Endodermal cell (in vitro differentiated cells): Measurements from ENCODE around the gene PLPP4. TPM values are rescaled to one million over a fixed set of nuclear protein-coding genes. Genes with fewer than 3 reads are reported as not detected.

Source experiments
- DNase-seq: peaks from one replicate; pipeline ENCODE4 v3.0.0-alpha.2; 2017
- H3K27ac ChIP-seq: 2 replicates; pipeline ENCODE4 v1.5.1; 2013; ENCODE audit warnings: mild to moderate bottlenecking, low read depth, low read length, moderate library complexity
- H3K27me3 ChIP-seq: 2 replicates; pipeline ENCODE4 v1.6.1; 2013; ENCODE audit warnings: mild to moderate bottlenecking, low read length, moderate library complexity; ENCODE audit not compliant: insufficient read depth, control insufficient read depth, poor library complexity, severe bottlenecking
- H3K36me3 ChIP-seq: 2 replicates; pipeline ENCODE4 v1.7.0; 2013; ENCODE audit warnings: mild to moderate bottlenecking, low read length, moderate library complexity; ENCODE audit not compliant: control insufficient read depth, insufficient read depth
- H3K4me1 ChIP-seq: one replicate; pipeline ENCODE4 v1.7.0; 2013; ENCODE audit warnings: low read length; ENCODE audit not compliant: control insufficient read depth, insufficient read depth
- H3K4me3 ChIP-seq: 2 replicates; pipeline ENCODE4 v1.5.1; 2013; ENCODE audit warnings: mild to moderate bottlenecking, low read length, moderate library complexity
- H3K9ac ChIP-seq: 2 replicates; pipeline ENCODE4 v1.6.1; 2013; ENCODE audit warnings: mild to moderate bottlenecking, low read length, moderate library complexity; ENCODE audit not compliant: poor library complexity, severe bottlenecking; ENCODE audit errors: extremely low read depth
- H3K9me3 ChIP-seq: 2 replicates; pipeline ENCODE4 v1.6.1; 2013; ENCODE audit warnings: mild to moderate bottlenecking, low read length, moderate library complexity; ENCODE audit not compliant: control insufficient read depth
- H3K27ac Mint-ChIP-seq: 2 replicates; pipeline ENCODE4 v1.8.0; 2020; ENCODE audit warnings: mixed read lengths
- H3K27me3 Mint-ChIP-seq: 2 replicates; pipeline ENCODE4 v1.8.0; 2021; ENCODE audit warnings: mild to moderate bottlenecking, mixed read lengths; ENCODE audit not compliant: insufficient read depth
- H3K36me3 Mint-ChIP-seq: 2 replicates; pipeline ENCODE4 v1.8.0; 2020; ENCODE audit warnings: low read depth, mixed read lengths
- H3K4me1 Mint-ChIP-seq: 2 replicates; pipeline ENCODE4 v1.8.0; 2020; ENCODE audit warnings: mixed read lengths
- H3K4me3 Mint-ChIP-seq: 2 replicates; pipeline ENCODE4 v1.8.0; 2020; ENCODE audit warnings: mild to moderate bottlenecking, moderate library complexity, mixed read lengths
- H3K9me3 Mint-ChIP-seq: 2 replicates; pipeline ENCODE4 v1.8.0; 2020; ENCODE audit warnings: mild to moderate bottlenecking, mixed read lengths
- WGBS, 2 experiments: methylation state at CpG; one replicate each; pipeline versions ENCODE4 v1.1.5 to v1.1.7; 2013; ENCODE audit warnings: missing lambda C conversion rate in 2 of 2, mixed read lengths in 1 of 2; ENCODE audit not compliant: insufficient coverage in 1 of 2, insufficient read length in 1 of 2; 5-methylcytosine and 5-hydroxymethylcytosine counted together
- total RNA-seq, 2 donors: library from RNA; stranded (reverse); fragmentation: NEBNext Ultra II Directional in 1 of 2; extraction: Animal tissue kit (Norgen Biotek cat#: 25700) in 1 of 2; gene quantifications; 2 replicates in 1 of 2; 3 replicates in 1 of 2; pipeline ENCODE4 v1.2.1, GENCODE V29; 2021
- TF ChIP-seq, protein P1 (sequence below): fragments of 200-600 bp; sonication (generic); conservative IDR thresholded peaks from 2 replicates; pipeline ENCODE4 v1.5.0; 2021; ENCODE audit warnings: antibody characterized with exemption, mild to moderate bottlenecking

Gene PLPP4
- total RNA-seq, 2 donors from 2014 or later, result 8.7 to 14.4 TPM

DNA sequence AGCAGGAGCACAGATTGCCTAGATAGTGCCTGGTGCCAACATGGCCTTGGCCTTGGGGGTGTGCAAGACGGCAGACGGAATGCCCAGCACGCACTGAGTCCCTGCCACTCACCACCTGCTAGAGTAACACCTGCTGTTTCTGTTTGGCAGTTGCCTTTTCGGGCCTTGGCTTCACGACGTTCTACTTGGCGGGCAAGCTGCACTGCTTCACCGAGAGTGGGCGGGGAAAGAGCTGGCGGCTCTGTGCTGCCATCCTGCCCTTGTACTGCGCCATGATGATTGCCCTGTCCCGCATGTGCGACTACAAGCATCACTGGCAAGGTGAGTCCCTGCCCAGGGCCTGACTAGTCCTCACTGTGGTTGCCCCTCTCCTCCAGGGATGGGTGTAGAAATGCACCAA is 118.0 kb downstream of the PLPP4 start:
- Histone ChIP-seq H3K9ac (no peak overlapping the region), H3K27me3 (no peaks in the 10 kb centered on the region), H3K4me3 (no peak overlapping the region), H3K27ac (no peak overlapping the region), H3K36me3 (no peaks in the 10 kb centered on the region), H3K4me1 (no peaks in the 10 kb centered on the region), H3K9me3 (no peaks in the 10 kb centered on the region)
- 90 to 94% methylated on average over 10 to 13 of the region's 13 CpGs for WGBS, 2 experiments
- TF ChIP-seq, protein P1, sequence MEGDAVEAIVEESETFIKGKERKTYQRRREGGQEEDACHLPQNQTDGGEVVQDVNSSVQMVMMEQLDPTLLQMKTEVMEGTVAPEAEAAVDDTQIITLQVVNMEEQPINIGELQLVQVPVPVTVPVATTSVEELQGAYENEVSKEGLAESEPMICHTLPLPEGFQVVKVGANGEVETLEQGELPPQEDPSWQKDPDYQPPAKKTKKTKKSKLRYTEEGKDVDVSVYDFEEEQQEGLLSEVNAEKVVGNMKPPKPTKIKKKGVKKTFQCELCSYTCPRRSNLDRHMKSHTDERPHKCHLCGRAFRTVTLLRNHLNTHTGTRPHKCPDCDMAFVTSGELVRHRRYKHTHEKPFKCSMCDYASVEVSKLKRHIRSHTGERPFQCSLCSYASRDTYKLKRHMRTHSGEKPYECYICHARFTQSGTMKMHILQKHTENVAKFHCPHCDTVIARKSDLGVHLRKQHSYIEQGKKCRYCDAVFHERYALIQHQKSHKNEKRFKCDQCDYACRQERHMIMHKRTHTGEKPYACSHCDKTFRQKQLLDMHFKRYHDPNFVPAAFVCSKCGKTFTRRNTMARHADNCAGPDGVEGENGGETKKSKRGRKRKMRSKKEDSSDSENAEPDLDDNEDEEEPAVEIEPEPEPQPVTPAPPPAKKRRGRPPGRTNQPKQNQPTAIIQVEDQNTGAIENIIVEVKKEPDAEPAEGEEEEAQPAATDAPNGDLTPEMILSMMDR, result no peak
- DNase-seq, result no peak
- Mint-ChIP-seq H3K36me3 (peaks cover 11% of the 10 kb centered on the region), H3K4me3 (no peak overlapping the region), H3K4me1 (no peaks in the 10 kb centered on the region), H3K27me3 (no peaks in the 10 kb centered on the region), H3K27ac (no peak overlapping the region), H3K9me3 (no peaks in the 10 kb centered on the region)

DNA sequence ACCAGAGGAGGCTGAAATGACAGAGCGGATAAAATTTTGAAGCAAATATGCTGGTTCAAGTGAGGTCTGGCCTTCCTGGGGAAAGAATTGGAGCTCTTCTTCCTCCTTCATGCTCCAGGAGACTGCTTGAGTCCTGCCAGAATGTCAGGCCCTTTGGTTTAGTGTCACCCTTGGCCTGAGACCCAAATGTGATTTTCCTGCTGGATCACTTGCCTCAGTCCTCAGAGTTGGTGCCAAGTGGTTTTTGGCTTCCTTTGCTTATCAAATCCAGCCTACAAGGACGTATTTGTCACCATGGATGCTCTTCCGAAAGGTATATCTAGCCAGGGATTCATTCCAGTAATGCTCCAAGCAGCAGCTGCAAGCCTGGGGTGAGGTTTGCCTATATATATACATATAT is 118.4 kb downstream of the PLPP4 start:
- Histone ChIP-seq H3K27ac (no peak overlapping the region), H3K9me3 (no peaks in the 10 kb centered on the region), H3K9ac (no peak overlapping the region), H3K4me3 (no peak overlapping the region), H3K36me3 (no peaks in the 10 kb centered on the region), H3K4me1 (no peaks in the 10 kb centered on the region), H3K27me3 (no peaks in the 10 kb centered on the region)
- Mint-ChIP-seq H3K9me3 (no peaks in the 10 kb centered on the region), H3K4me1 (peaks cover 3% of the 10 kb centered on the region), H3K27me3 (no peaks in the 10 kb centered on the region), H3K4me3 (no peak overlapping the region), H3K27ac (no peak overlapping the region), H3K36me3 (peaks cover 11% of the 10 kb centered on the region)
- 90 to 92% methylated on average over 2 to 3 of the region's 3 CpGs for WGBS, 2 experiments
- DNase-seq, result no peak
- TF ChIP-seq, protein P1, result no peak

DNA sequence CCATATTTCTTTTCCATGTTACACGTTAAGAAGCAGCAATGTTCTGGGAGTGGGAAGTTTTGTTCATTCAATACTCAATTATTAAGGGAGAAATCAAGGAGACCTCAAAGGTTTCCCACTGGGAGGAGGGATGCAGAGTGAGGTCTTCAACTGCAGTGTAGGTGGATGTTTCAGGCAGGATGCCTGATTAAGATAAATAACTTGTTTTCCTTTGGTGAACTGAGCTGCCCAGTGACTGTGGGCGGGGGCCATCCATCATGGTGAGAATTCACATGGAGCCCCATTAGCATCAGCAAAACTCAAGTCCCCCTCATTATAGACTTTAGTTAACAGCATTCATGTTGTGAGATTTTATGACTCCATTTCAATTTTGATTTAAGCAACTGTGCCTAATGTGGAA is 121.1 kb downstream of the PLPP4 start:
- Mint-ChIP-seq H3K4me1 (peaks cover 13% of the 10 kb centered on the region), H3K9me3 (no peaks in the 10 kb centered on the region), H3K27ac (no peak overlapping the region), H3K4me3 (no peak overlapping the region), H3K36me3 (peaks cover 22% of the 10 kb centered on the region), H3K27me3 (no peaks in the 10 kb centered on the region)
- 100% methylated on average over 1 of the region's 2 CpGs for WGBS, 2 experiments
- Histone ChIP-seq H3K36me3 (no peaks in the 10 kb centered on the region), H3K27me3 (no peaks in the 10 kb centered on the region), H3K9ac (no peak overlapping the region), H3K9me3 (no peaks in the 10 kb centered on the region), H3K27ac (no peak overlapping the region), H3K4me1 (no peaks in the 10 kb centered on the region), H3K4me3 (no peak overlapping the region)
- TF ChIP-seq, protein P1, result no peak
- no peak for DNase-seq
